LNCaP clone FGC (cell line): ENCODE data around the gene OLA1.

Experiments used
- DNase-seq: peaks from one replicate; pipeline ENCODE4 v3.0.0-alpha.2; 2011; ENCODE audit warnings: low read depth
- H3K4me3 ChIP-seq: 2 replicates; pipeline ENCODE4 v1.5.1; 2011; ENCODE audit warnings: mild to moderate bottlenecking, low read depth, low read length, control low read depth
- TF ChIP-seq, protein P1 (sequence below): IDR thresholded peaks from 2 replicates; pipeline ENCODE4 v1.5.1; 2012; ENCODE audit warnings: mild to moderate bottlenecking; ENCODE audit not compliant: control insufficient read depth, insufficient read depth; ENCODE audit errors: extremely low read depth

The OLA1 gene

GRCh38 chr2:174067815-174068214 is 180.5 kb downstream of the OLA1 start:
- DNase-seq = no peak
- H3K4me3 ChIP-seq = no peak overlapping the region
- TF ChIP-seq, protein P1, sequence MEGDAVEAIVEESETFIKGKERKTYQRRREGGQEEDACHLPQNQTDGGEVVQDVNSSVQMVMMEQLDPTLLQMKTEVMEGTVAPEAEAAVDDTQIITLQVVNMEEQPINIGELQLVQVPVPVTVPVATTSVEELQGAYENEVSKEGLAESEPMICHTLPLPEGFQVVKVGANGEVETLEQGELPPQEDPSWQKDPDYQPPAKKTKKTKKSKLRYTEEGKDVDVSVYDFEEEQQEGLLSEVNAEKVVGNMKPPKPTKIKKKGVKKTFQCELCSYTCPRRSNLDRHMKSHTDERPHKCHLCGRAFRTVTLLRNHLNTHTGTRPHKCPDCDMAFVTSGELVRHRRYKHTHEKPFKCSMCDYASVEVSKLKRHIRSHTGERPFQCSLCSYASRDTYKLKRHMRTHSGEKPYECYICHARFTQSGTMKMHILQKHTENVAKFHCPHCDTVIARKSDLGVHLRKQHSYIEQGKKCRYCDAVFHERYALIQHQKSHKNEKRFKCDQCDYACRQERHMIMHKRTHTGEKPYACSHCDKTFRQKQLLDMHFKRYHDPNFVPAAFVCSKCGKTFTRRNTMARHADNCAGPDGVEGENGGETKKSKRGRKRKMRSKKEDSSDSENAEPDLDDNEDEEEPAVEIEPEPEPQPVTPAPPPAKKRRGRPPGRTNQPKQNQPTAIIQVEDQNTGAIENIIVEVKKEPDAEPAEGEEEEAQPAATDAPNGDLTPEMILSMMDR = no peak

DNA sequence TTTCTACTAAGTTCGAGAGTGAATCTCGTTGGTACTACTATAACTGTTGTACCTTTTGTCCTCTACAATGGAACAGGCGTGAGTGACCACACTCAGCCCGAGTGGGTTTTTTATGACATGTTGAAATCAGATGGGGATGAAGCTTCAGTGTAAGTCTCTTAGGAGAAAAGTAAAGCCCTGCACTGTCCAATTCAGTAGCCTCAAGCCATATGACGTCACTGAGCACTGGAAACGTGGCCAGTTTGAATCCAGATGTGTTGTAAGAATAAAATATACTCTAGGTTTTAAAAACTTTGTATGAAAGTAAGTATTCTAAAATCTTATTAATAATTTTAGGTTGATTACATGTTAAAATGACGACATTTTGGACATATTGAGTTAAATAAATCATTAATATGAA is 181.5 kb downstream of the OLA1 start:
- TF ChIP-seq, protein P1 = no peak
- no peak for DNase-seq
- no peak overlapping the region for H3K4me3 ChIP-seq

- H3K4me3 ChIP-seq = no peak overlapping the region
- DNase-seq = no peak
- TF ChIP-seq, protein P1 = no peak
Observed at GRCh38 chr2:174063492-174064092, 184.7 kb downstream of the OLA1 start.

- TF ChIP-seq, protein P1 = no peak
- no peak overlapping the region for H3K4me3 ChIP-seq
- no peak for DNase-seq
Observed at GRCh38 chr2:174062934-174063333, 185.4 kb downstream of the OLA1 start.

DNA sequence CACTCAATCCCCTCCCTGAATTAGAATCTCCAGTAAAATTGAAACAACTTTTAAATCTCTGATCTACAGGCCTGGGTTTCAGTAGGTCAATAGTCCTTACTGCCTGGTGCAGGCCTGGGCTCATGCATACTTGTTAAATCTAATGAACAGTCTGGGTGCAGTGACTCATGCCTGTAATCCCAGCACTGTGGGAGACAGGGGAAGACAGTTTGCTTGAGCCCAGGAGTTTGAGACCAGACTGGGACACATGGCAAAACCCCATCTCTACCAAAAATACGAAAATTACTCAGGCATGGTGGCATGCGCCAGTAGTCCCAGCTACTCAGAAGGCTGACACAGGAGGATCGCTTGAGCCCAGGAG is 188.5 kb downstream of the OLA1 start:
- TF ChIP-seq, protein P1 = no peak
- no peak overlapping the region for H3K4me3 ChIP-seq
- DNase-seq = no peak

DNA sequence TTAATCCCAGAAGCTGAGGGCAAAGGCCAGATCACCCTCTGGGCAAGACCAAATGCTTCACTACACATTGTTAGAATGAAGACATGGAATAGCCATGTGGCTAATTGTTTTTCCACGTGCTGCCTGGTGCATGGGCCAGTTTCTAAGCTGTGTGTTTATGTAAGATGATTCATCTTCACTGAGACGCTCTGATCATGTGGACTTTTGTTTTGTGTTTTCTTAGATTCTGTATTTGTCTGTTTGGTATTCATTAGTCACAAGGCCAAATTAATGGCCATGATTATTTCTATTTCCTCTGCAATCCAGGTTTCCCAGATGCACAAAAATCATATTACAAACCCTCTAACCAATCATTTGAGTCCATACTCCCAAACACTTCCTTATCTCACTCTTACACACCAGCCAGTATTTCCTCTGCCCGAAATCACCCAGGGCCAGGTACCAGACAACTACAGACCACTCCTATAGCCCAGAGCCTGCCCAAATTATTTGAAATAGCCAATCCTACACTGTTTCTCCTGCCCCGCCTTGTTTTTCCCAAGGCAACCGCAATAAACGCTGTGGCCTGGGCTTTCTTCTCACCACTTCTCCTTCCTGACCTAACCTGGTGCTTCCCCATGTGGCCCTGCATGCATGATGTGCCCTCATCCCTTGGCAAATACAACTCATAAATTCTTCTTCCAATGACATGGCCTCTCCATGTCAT is 189.0 kb downstream of the OLA1 start:
- no peak for DNase-seq

More for the DNA sequence above, 189.0 kb downstream of the OLA1 start:
- TF ChIP-seq, protein P1 = no peak
- H3K4me3 ChIP-seq = no peak overlapping the region
